ENCODE results near the gene RACGAP1. TPM values are rescaled to one million over a fixed set of nuclear protein-coding genes. Genes with fewer than 3 reads are reported as not detected.

Gene RACGAP1
- total and polyA plus RNA-seq, 2 of the 8 experiments (the other 6 are each of a cell fraction or from before 2014, with no cell fraction given) = 18.0 to 66.3 TPM

DNA sequence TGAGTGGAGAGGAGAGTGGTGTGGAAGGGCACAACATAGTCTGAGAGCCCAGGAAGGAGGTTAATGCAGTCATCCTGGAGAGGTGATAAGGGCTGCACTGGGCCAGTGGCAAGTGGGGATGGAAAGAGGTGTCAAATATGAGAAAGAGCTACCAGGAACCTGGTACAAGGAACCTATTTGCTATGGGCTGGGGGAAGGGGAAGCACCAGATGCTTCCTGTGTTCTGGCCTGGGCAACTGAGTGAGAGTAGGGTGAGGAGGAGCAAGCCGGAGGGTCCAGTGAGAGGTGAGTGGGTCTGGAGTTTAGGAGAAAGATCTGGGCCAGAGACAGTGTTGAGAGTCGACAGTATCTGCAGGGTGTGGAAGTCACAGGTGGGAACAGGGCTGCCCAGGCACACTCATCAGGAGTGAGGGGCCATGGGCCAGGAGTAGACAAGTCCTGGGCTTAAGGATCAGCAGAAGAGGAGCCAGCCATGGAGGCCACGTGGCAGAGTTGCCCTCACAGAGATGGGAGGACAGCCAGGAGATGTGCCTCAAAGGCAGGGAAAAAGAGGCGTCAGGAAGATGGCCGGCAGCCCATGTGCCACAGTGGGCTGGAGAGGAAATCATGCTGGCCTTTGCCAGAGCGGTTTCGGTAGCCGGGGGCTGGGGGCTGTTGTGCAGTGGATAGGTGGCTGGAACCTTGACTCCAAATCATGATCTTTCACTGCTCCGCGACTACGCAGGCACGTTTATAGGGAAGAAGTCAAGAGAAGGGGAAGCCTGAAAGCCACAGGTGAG lies 55.5 kb downstream of the RACGAP1 start:
- H3K27ac ChIP-seq (ENCODE audit: low read depth, low read length) = no peak overlapping the region
- no peaks in the 10 kb centered on the region for H3K79me1 ChIP-seq (ENCODE audit: low read depth, low read length)
- H3K4me1 ChIP-seq (replicated peaks in 1 of 4; ENCODE audit: control insufficient read depth in 3 of 4, insufficient read depth in 4 of 4, low read length in 3 of 4) = peaks cover 0 to 9% (median 3%) of the 10 kb centered on the region in 4 experiments; a peak in 5 of 7 replicates
- no peak overlapping the region for H2AFZ ChIP-seq (ENCODE audit: low read length)
- ChIA-PET POLR2A (ENCODE audit: partially characterized antibody) (interaction anchor here (0.5 to 2.7 kb wide), 2 partner anchors 10 kb away, joined by 3 to 9 read pairs; no protein-coding TSS in a partner anchor), CTCF (ENCODE audit: partially characterized antibody) (interaction anchor here (0.6 to 23.0 kb wide), 11 partner anchors 10 to 101 kb away, joined by 3 to 420 read pairs (median 104); partner anchors contain the start of genes AQP2 and ASIC1)
- 91% methylated on average over 12 of the region's 12 CpGs; no CpG with 5 or more reads in 1 of the 2 experiments for WGBS, 2 experiments (ENCODE audit: extremely low coverage in 1 of 2, insufficient coverage in 1 of 2, insufficient read length in 1 of 2, insufficient replicate concordance in 2 of 2, low coverage in 1 of 2, low lambda C conversion rate in 2 of 2, missing lambda C conversion rate in 1 of 2)
- H2BK20ac ChIP-seq (ENCODE audit: low read length) = no peak overlapping the region
- FAIRE-seq = no peak
- peaks cover 0 to 24% (median 9%) of the 10 kb centered on the region in 4 experiments; a peak in 6 of 7 replicates for H3K27me3 ChIP-seq (replicated peaks in 1 of 4; ENCODE audit: control insufficient read depth in 3 of 4, extremely low read depth in 1 of 4, insufficient read depth in 3 of 4, low read length in 3 of 4)
- no peak overlapping the region for H3K18ac ChIP-seq (ENCODE audit: extremely low read depth, low read length)
- H3K4ac ChIP-seq (replicated peaks; ENCODE audit: insufficient read length, low read depth, low read length) = no peak overlapping the region
- H3K56ac ChIP-seq (replicated peaks; ENCODE audit: insufficient read length, low read depth, low read length) = no peak overlapping the region
- H3K23ac ChIP-seq (ENCODE audit: insufficient read length) = no peak overlapping the region
- no peak overlapping the region for H2BK120ac ChIP-seq (replicated peaks; ENCODE audit: low read depth, low read length)
- no peak overlapping the region for H3K4me3 ChIP-seq (ENCODE audit: extremely low read depth in 1 of 4, insufficient read depth in 2 of 4, low read depth in 3 of 4, low read length in 4 of 4)
- no peaks in the 10 kb centered on the region for H3K23me2 ChIP-seq (ENCODE audit: low read depth, low read length)
- H3K9me3 ChIP-seq (ENCODE audit: insufficient read depth in 2 of 2, low read depth in 1 of 2, low read length in 1 of 2) = no peaks in the 10 kb centered on the region
- no peak overlapping the region for H3K9ac ChIP-seq (replicated peaks in 1 of 4; ENCODE audit: extremely low read depth in 1 of 4, low read depth in 3 of 4, low read length in 3 of 4)
- H3K79me2 ChIP-seq (ENCODE audit: control insufficient read depth in 1 of 2, insufficient read depth in 2 of 2, low read length in 2 of 2) = no peaks in the 10 kb centered on the region
- H3K14ac ChIP-seq (ENCODE audit: insufficient read length) = no peak overlapping the region
- 0 out of 2 replicates have a peak overlapping the region, but pooled peaks have one; percentile 17 for H2BK12ac ChIP-seq (ENCODE audit: low read depth, low read length)
- H3K4me2 ChIP-seq (ENCODE audit: insufficient read depth in 1 of 2, low read depth in 2 of 2, low read length in 2 of 2) = no peak overlapping the region
- DNase-seq (ENCODE audit: low read depth in 1 of 2, low spot score in 2 of 2) = no peak
- no peak overlapping the region for H2BK5ac ChIP-seq (ENCODE audit: low read depth, low read length)
- H3K36me3 ChIP-seq (ENCODE audit: control insufficient read depth in 2 of 4, insufficient read depth in 4 of 4, low read length in 3 of 4) = no peaks in the 10 kb centered on the region
- no peak overlapping the region for H4K91ac ChIP-seq (replicated peaks; ENCODE audit: insufficient read length, low read length)
- H4K5ac ChIP-seq (ENCODE audit: insufficient read length, low read depth, low read length) = no peak overlapping the region
- H4K20me1 ChIP-seq (replicated peaks in 1 of 2; ENCODE audit: control insufficient read depth in 1 of 2, insufficient read depth in 2 of 2, low read length in 2 of 2) = no peaks in the 10 kb centered on the region
- no peak overlapping the region for H2BK15ac ChIP-seq (ENCODE audit: low read length)
- H2AK5ac ChIP-seq (ENCODE audit: low read depth, low read length) = no peak overlapping the region
- H4K8ac ChIP-seq (ENCODE audit: extremely low read depth, insufficient read depth, low read length) = no peak overlapping the region
- TF ChIP-seq ASH2L (IDR thresholded peaks at IDR 0.05; ENCODE audit: low read length) (no peak), EZH2 (IDR thresholded peaks at IDR 0.05; ENCODE audit: low read depth, low read length, severe bottlenecking) (no peak), YY1 (IDR thresholded peaks at IDR 0.05; ENCODE audit: low read depth, low read length) (no peak), SP1 (IDR thresholded peaks at IDR 0.05; ENCODE audit: low read depth, low read length) (no peak), JUND (IDR thresholded peaks at IDR 0.05; ENCODE audit: low read length) (no peak), CTBP2 (IDR thresholded peaks at IDR 0.05; ENCODE audit: borderline replicate concordance, insufficient read depth, insufficient read length, low read length) (no peak), JUN (IDR thresholded peaks at IDR 0.05; ENCODE audit: low read depth, low read length) (no peak), CHD1 (IDR thresholded peaks at IDR 0.05; ENCODE audit: low read depth, low read length) (no peak), ATF2 (IDR thresholded peaks at IDR 0.05; ENCODE audit: low read length) (no peak), HDAC6 (IDR thresholded peaks at IDR 0.05; ENCODE audit: low read depth, low read length) (no peak)
